Cardiac ventricle fibroblast (primary cell): ENCODE measurements around the gene KLF8. TPM values are rescaled to one million over a fixed set of nuclear protein-coding genes. Genes with fewer than 3 reads are reported as not detected.

ENCODE experiments used
- total RNA-seq: library from RNA; depleted of rRNA; stranded (reverse); fragments of >200 nt; gene quantifications from 2 replicates; pipeline ENCODE4 v1.2.3, GENCODE V29; 2015

Gene KLF8
- 2.2 and 2.4 TPM in 2 replicates for total RNA-seq

GRCh38 chrX:56232221-56233082 is at the start of gene KLF8:
Gene KLF8 (plus strand): TSS chrX:56232356. CDS start chrX:56233335, 979 bp downstream.

